Loucy (cell line): ENCODE results near the gene CCDC186.

ENCODE experiments used
- H2AFZ ChIP-seq: fragments of 200-600 bp; sonication (generic); 2 replicates; pipeline ENCODE4 v1.6.0; 2016; ENCODE audit warnings: antibody characterized with exemption, mild to moderate bottlenecking, low read length, moderate library complexity
- H3F3A ChIP-seq: fragments of 200-600 bp; 2 replicates; pipeline ENCODE4 v1.6.0; 2016; ENCODE audit warnings: antibody characterized with exemption, low read depth, mild to moderate bottlenecking
- H3K27me3 ChIP-seq: fragments of 200-600 bp; sonication (generic); 2 replicates; pipeline ENCODE4 v1.6.1; 2014; ENCODE audit warnings: low read length, mild to moderate bottlenecking; ENCODE audit not compliant: insufficient read depth, poor library complexity, severe bottlenecking
- H3K36me3 ChIP-seq: fragments of 200-600 bp; sonication (generic); 2 replicates; pipeline ENCODE4 v1.6.1; 2016; ENCODE audit warnings: low read length; ENCODE audit not compliant: insufficient read depth
- H3K4me1 ChIP-seq: fragments of 200-600 bp; sonication (generic); 2 replicates; pipeline ENCODE4 v1.5.1; 2014; ENCODE audit warnings: low read length, mild to moderate bottlenecking; ENCODE audit not compliant: insufficient read depth, poor library complexity, severe bottlenecking
- H3K4me2 ChIP-seq: fragments of 200-600 bp; sonication (generic); 2 replicates; pipeline ENCODE4 v1.6.0; 2014; ENCODE audit warnings: antibody characterized with exemption, low read length, low read depth, mild to moderate bottlenecking; ENCODE audit not compliant: poor library complexity, severe bottlenecking
- H3K4me3 ChIP-seq: fragments of 200-600 bp; sonication (generic); 2 replicates; pipeline ENCODE4 v1.5.1; 2014; ENCODE audit warnings: low read length, mild to moderate bottlenecking, mixed read lengths; ENCODE audit not compliant: poor library complexity, severe bottlenecking
- H3K79me2 ChIP-seq: fragments of 200-600 bp; sonication (generic); 2 replicates; pipeline ENCODE4 v1.6.1; 2014; ENCODE audit warnings: low read length; ENCODE audit not compliant: insufficient read depth
- H3K9ac ChIP-seq: fragments of 200-600 bp; sonication (generic); 2 replicates; pipeline ENCODE4 v1.6.0; 2014; ENCODE audit warnings: mild to moderate bottlenecking, low read depth, low read length, moderate library complexity; ENCODE audit not compliant: poor library complexity, severe bottlenecking
- H3K9me2 ChIP-seq: fragments of 200-600 bp; sonication (generic); replicated peaks from 2 replicates; pipeline ENCODE4 v1.6.1; 2016; ENCODE audit warnings: low read depth, low read length, mixed read lengths
- H3K9me3 ChIP-seq: fragments of 200-600 bp; sonication (generic); 2 replicates; pipeline ENCODE4 v1.6.1; 2014; ENCODE audit warnings: mild to moderate bottlenecking, antibody characterized with exemption, low read length, low read depth; ENCODE audit not compliant: insufficient read depth
- H4K20me1 ChIP-seq: fragments of 200-600 bp; sonication (generic); 2 replicates; pipeline ENCODE4 v1.6.0; 2014; ENCODE audit warnings: antibody characterized with exemption, low read length, mild to moderate bottlenecking; ENCODE audit not compliant: insufficient read depth, poor library complexity, severe bottlenecking
- EZH2phosphoT487 ChIP-seq: fragments of 200-600 bp; IDR thresholded peaks from 2 replicates; pipeline ENCODE4 v1.6.1; 2018; ENCODE audit warnings: antibody characterized with exemption, mild to moderate bottlenecking, moderate library complexity, borderline replicate concordance
- TF ChIP-seq, protein P1 (sequence below): fragments of 200-600 bp; sonication (generic); conservative IDR thresholded peaks from 2 replicates; pipeline ENCODE4 v1.5.1; 2014; ENCODE audit warnings: mild to moderate bottlenecking, antibody characterized with exemption, low read length

CCDC186 gene

GRCh38 chr10:114202812-114203211 lies 28.8 kb upstream of the CCDC186 start:
- H3K9me2 ChIP-seq: no peaks in the 10 kb centered on the region
- H4K20me1 ChIP-seq: no peaks in the 10 kb centered on the region
- H3K9me3 ChIP-seq: no peaks in the 10 kb centered on the region
- no peaks in the 10 kb centered on the region for H3K36me3 ChIP-seq
- H3F3A ChIP-seq: no peaks in the 10 kb centered on the region
- H3K79me2 ChIP-seq: no peaks in the 10 kb centered on the region
- H3K4me3 ChIP-seq: no peak overlapping the region
- H3K4me1 ChIP-seq: no peaks in the 10 kb centered on the region
- no peak overlapping the region for H3K4me2 ChIP-seq
- H3K9ac ChIP-seq: no peak overlapping the region
- TF ChIP-seq, protein P1, sequence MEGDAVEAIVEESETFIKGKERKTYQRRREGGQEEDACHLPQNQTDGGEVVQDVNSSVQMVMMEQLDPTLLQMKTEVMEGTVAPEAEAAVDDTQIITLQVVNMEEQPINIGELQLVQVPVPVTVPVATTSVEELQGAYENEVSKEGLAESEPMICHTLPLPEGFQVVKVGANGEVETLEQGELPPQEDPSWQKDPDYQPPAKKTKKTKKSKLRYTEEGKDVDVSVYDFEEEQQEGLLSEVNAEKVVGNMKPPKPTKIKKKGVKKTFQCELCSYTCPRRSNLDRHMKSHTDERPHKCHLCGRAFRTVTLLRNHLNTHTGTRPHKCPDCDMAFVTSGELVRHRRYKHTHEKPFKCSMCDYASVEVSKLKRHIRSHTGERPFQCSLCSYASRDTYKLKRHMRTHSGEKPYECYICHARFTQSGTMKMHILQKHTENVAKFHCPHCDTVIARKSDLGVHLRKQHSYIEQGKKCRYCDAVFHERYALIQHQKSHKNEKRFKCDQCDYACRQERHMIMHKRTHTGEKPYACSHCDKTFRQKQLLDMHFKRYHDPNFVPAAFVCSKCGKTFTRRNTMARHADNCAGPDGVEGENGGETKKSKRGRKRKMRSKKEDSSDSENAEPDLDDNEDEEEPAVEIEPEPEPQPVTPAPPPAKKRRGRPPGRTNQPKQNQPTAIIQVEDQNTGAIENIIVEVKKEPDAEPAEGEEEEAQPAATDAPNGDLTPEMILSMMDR: no peak
- no peak for TF ChIP-seq EZH2phosphoT487
- H3K27me3 ChIP-seq: peaks cover 73% of the 10 kb centered on the region
- no peak overlapping the region for H2AFZ ChIP-seq

- Histone ChIP-seq H2AFZ (no peak overlapping the region), H4K20me1 (no peaks in the 10 kb centered on the region), H3F3A (no peaks in the 10 kb centered on the region), H3K36me3 (no peaks in the 10 kb centered on the region), H3K79me2 (no peaks in the 10 kb centered on the region), H3K27me3 (peaks cover 90% of the 10 kb centered on the region), H3K9me2 (no peaks in the 10 kb centered on the region), H3K9me3 (no peaks in the 10 kb centered on the region), H3K4me2 (no peak overlapping the region), H3K4me1 (peaks cover 9% of the 10 kb centered on the region), H3K9ac (no peak overlapping the region), H3K4me3 (no peak overlapping the region)
- TF ChIP-seq EZH2phosphoT487: no peak
- TF ChIP-seq, protein P1: no peak
Observed at GRCh38 chr10:114199239-114199638, 25.2 kb upstream of the CCDC186 start.

- Histone ChIP-seq H3K9me2 (no peaks in the 10 kb centered on the region), H3K4me3 (no peak overlapping the region), H3K27me3 (peaks cover 86% of the 10 kb centered on the region), H4K20me1 (no peaks in the 10 kb centered on the region), H3K79me2 (no peaks in the 10 kb centered on the region), H3K36me3 (no peaks in the 10 kb centered on the region), H3K4me2 (no peak overlapping the region), H3K4me1 (peaks cover 9% of the 10 kb centered on the region), H3K9me3 (no peaks in the 10 kb centered on the region), H3K9ac (no peak overlapping the region), H2AFZ (no peak overlapping the region), H3F3A (no peaks in the 10 kb centered on the region)
- TF ChIP-seq, protein P1: no peak
- peak; percentile 43 for TF ChIP-seq EZH2phosphoT487
Observed at GRCh38 chr10:114195079-114195478, 21.1 kb upstream of the CCDC186 start.
